COR-L47 (cell line): ENCODE measurements around the gene ICAM1.

Experiments used
- DNase-seq: peaks from one replicate; lab custom pipeline; 2025; lab: John Stamatoyannopoulos, UW

ICAM1 gene

DNA sequence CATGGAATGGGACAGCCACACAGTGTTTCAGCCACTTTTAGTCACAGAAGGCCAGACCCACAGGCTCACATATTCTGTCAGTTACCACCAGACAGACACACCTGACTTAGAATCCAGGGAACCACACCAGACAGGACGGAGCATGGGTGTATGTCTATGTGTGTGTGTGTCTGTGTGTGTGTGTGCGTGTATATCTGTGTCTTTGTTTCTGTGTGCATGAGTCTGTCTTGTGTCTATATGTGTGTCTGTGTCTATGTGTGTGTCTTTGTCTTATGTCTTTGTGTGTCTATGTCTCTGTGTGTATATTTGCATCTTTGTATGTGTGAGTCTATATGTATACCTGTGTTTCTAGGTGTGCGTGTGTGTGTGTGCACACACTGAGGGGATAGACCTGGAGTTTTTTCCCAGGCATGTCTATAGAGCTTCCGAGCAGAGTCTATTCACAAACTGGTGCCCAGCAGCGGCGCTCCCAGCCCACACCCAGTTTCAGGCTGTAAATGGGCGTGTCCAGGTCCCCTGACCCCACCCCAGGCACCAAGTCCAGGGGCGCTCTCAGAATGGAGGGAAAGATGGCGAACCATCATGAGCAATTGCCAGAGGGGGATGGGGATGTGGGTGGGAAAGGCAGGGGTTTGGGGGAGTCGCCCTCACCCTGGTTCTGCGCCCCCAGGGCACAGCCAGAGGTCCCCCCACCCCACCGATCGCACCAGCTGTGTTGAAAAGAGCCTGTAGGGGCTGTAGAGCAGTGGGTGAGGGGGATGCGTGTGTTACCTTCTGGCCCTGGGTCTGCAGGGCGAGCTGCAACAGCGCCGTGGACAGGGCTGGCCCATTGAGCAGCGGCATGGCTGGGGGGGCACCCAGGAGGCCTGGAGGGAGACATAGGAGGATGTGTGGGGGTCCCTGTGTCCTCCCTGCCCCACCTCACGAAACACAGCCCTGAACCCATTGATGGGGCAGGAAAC lies 51.2 kb downstream of the ICAM1 start:
- no peak for DNase-seq

DNA sequence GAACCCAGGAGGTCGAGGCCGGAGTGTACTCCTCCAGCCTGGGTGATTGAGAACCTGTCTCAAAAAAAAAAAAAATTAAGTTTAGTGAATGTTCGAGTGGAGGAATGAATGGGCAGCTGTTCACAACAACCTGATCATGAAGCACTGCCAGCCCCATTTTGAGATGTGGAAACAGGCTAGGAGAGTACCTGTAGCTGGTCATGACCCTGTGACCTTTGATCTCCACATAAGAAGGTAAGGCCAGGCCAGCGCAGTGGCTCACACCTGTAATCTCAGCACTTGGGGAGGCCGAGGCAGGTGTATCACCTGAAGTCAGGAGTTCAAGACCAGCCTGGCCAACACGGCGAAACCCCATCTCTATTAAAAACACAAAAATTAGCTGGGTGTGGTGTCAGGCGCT lies 54.8 kb downstream of the ICAM1 start:
- DNase-seq = no peak

DNA sequence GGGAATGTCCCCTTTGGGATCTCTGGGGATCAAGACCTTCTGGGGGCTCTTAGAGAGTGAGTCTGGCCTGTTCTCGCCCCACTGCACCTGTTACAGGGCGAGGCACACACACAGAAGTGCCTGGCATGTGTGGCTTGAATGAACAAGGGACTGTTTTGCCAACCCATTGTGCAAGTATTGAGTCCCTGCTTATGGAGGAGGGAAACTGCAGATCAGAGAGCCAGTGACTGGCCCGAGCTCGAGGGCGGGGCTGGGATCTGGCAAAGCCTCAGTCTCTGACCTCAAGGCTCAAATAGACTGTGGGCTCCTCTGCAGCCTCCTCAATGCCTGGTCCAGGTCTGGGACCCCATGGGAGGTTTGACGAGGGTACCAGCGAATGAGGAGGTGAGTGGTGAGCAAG lies 56.9 kb downstream of the ICAM1 start:
- no peak for DNase-seq

DNA sequence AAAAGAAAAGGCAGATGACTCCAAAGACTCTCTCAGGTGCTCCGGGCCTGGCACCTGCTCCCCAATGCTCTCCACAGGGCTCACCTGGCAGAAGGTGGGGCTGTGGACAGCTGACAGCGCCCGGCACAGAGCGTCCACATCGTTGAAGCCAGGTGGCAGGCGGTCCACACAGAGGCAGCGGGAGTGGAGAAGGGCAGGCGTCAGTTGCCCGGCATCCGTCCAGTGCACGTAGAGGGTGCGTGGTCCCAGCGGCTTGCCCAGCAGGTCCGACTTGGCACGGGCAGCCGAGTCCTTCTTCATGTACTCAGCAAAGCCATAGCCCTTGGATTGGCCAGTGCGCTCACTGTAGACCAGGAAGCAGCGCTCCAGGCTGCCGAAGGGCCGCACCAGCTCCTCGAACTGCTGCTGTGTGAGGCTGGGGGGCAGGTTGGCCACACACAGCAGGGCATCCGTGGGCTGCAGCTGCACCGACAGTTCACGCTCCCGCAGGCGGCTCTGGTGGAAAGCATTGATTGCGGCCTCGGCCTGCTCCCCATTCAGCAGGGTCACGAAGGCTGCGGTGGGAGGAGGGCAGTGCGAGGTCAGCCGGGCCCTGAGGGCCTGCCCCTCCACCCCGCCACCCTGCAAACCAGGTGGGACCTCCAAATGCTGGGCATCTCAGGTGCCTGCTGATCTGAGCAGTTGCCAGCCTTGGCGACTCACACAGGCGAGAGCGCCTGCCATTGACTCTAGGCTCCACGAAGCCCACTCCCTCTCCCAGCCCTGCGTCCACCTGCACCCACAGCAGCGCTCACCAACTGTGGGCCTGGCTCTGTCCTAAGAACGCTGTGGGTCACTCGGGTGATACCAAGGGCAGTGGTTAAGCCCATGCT lies 57.9 kb downstream of the ICAM1 start:
- no peak for DNase-seq

DNA sequence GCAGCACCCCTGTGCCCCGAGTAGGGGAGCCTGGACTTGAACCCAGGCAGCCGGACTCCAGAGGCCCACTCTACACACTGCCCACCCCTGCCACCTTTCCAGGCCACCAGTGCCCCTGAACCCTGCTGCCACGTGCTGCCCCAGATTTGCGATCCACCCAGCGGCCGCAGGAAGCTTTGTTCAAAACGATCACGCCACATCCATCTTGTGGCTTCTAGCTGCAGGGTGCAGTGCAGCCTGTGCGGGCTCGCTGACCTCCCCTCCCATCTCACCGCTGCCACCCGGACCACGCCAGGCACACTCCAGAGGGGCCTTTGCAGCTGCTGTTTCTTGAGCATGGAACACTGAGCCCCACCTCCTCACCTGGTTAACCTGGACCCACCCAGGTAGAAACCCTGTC lies 58.6 kb downstream of the ICAM1 start:
- no peak for DNase-seq

DNA sequence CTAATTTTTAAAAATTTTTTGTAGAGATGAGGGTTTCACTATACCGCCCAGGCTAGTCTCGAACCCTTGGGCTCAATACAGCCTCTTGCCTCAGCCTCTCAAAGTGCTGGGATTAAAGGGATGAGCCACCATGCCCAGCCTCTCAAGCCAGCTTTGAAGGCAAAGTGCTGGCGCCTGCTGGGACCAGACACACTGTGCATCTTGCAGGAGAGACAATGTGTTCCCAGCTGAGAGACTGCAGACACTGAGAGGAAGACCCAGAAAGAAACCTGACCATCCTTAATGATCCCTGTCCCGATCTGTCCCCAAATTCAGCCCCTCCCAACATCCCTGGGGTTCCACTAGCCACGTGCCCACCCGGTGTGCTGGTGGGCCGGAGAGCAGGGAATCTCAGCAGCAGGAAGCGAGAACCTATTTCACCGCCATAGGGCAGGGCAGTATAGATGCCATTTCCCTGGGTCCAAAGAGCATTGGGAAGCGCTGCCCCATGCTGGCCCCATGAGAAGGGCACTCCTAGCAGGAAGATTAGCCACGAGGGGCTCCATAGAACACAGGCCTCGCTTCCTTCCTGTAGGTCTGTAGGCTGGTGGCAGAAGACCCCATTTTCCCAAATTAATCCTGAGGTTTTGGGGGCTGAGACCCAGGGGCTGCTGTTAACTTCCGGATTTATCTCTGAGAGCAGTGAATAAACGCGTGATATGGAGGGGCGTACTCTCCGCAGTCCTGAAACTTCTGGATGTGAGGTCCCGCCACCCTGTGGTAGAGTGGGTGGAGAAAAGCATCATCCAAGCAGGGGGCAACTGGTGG lies 61.4 kb downstream of the ICAM1 start:
- DNase-seq = no peak

DNA sequence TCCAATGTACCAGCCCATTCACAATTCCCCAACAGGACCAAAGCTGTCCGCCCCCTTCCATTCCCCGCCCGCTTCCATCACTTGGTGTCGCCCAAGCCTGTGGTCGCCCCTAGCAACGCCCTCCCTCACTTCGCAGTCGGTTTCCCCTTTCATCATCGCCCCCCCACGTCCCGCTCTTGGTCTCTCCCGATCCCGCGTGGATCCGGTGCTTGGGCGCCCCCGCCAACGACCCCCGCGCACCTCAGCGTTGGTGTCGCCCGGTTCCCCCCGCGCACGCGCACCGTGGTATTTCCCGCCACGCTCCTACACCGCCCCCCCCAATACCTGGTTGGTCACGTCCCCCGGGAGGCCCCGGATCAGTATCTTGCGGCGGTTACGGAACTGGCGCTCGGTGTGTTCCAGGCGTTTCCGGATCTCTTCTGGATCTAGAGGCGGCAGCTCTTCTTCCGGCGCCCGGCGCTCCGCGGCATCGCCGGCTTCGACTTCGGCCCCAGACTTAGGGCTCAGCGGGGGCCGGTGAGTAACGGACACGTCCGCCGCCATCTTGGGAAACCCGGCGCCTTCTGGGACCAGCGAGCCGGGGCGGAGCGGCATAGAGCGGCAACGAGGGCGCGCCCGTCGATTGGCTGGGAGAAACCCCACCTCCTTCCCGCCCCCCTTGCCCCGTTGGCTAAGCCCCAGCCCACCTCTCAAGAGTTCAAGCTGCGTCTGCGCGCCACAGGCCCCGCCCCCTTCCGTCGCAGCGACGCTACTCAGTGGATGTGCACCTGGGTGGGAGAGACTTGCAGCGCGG lies 62.2 kb downstream of the ICAM1 start, which contains the start of gene RAVER1:
Gene RAVER1 (minus strand): TSS at position 565 of the 793 bp plus-strand sequence. CDS start 22 bp downstream, at position 543.
- peak; percentile 98 for DNase-seq

DNA sequence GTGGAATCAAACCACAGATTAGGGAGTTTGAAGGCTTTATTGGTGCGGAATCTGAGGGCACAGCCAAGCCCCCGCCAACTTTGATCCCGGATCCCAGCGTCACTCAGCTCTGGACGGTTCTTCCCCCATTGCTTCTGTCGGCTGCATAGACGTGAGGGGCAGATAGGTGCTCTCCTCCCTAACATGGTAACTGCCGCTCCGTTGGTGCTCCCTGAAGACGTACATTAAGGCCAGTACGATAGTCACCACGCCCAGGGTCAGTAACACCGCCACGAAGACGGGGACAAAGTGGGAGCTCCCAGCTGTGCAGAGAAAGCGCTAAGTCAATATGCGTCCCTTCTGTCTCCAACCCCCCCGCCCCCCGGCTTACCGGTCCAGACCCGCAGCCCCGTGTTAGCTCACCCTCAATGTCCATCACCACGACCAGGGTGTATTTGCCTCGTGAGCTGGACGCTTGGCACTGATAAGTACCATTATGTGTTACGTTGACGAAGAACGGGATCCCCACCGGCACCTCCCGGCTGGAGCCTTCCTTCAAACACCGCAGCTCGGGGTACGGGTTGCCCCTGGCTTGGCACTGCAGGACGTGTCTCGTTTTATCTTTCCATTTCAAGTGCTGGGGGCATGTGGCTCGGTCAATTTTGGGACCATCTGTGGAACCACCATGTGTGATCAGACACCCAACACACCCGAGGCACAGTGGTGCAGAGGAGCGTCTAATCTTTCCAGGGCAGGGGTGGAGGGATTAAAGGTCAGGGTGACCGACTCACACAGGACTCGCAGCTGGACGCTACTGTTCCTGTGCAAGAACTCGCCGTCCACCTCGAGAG lies 63.1 kb downstream of the ICAM1 start:
- DNase-seq = no peak

DNA sequence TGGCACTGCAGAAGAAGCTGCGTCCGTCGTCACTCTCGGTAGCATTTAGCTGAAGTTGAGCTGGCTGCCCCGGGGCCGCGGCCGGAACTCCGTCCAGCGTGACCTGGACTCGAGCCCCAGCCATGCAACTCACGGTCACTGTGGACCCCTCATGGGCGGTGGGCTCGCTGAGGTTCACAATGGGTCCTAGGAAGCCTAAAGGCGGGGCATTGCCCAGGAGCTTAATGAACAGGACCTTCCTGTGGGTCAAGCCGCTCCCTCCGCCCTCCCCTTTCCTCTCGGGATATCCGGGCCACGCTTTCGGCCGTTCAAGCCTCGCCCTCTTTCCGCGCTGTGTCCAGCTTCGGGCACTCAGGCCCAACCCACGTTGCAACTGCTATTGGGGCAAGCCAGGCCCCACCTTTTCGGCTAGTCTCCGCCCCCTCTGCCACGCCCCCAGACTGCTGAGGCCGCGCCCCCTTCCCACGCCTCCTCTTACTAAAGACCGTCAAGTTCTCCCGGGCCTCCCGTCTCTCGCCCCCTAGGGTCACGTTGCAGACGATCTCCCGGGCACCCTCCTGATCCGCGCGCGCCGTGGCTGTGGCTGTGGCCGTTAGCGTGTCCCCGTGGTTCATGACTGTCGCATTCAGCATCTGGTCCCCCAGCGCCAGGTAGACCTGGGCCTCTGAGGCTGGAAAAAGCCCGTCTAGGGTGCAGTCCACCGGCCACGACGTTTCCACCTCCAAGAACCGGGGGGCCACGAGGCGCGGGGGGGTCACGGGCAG lies 63.9 kb downstream of the ICAM1 start:
- peak; percentile 32 for DNase-seq

DNA sequence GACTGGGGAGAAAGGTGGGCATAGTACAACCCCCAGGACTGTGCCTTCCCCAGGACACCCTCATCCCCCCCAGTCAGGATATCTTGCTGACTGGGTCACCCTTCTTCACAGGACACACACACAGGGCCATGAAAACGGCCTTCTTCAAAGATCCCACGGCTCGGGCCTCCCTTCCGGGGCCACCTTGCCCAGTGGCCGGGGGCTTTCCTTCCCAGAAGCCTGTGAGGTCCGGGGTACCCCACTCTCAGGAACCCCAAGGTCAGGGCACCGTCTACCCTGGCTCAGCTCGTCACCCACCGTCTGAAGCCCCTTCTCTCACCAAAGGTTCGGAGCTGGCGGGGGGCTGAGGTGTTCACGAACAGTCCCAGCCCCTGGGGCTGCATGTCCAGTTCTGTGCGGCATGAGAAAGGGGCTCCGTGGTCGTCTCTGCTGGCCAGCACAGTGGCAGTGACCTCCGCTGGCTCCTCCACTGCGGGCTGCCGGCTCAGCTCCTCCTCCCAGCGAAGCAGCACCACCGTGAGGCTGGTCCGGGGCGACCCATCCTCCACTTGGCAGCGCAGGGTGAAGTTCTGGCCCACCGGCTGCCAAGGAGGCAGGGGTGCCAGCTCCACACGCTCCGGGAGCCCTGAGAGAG lies 64.5 kb downstream of the ICAM1 start:
- DNase-seq = no peak
